K562 (cell line): ENCODE measurements around the gene WNT3. TPM values are rescaled to one million over a fixed set of nuclear protein-coding genes. Genes with fewer than 3 reads are reported as not detected.

Experiments used
- BACH1 ChIP-seq: fragments of 200-800 bp; sonication (Bioruptor generic); IDR thresholded peaks from 2 replicates; pipeline ENCODE4 v1.6.1; 2016; ENCODE audit warnings: missing genetic modification characterization, missing compliant biosample characterization
- CBX1 ChIP-seq: sonication (generic); IDR thresholded peaks from 2 replicates; pipeline ENCODE4 v1.6.1; 2016; ENCODE audit warnings: antibody characterized with exemption, low read depth, mild to moderate bottlenecking
- CHCHD3 ChIP-seq: fragments of 250-450 bp; sonication (Bioruptor Pico); IDR thresholded peaks from 2 replicates; pipeline ENCODE4 v2.1.2; 2022; ENCODE audit warnings: mild to moderate bottlenecking
- E2F3 ChIP-seq: fragments of 250-450 bp; sonication (Bioruptor Pico); IDR thresholded peaks from 2 replicates; pipeline ENCODE4 v1.4.0; 2020; ENCODE audit warnings: mild to moderate bottlenecking
- ELF2 ChIP-seq: fragments of 250-450 bp; sonication (Bioruptor Pico); IDR thresholded peaks from 2 replicates; pipeline ENCODE4 v1.5.0; 2021; ENCODE audit warnings: mild to moderate bottlenecking
- ETS1 ChIP-seq: conservative IDR thresholded peaks from 2 replicates; pipeline ENCODE4 v1.6.1; 2011; ENCODE audit warnings: low read depth, mild to moderate bottlenecking, low read length; ENCODE audit not compliant: control insufficient read depth
- GTF2B ChIP-seq: IDR thresholded peaks from 2 replicates; pipeline ENCODE4 v1.6.1; 2011; ENCODE audit not compliant: insufficient read length; ENCODE audit errors: extremely low read depth
- GTF2E2 ChIP-seq: fragments of 200-800 bp; sonication (Bioruptor generic); IDR thresholded peaks from 2 replicates; pipeline ENCODE4 v1.6.1; 2016; ENCODE audit warnings: missing genetic modification characterization, missing compliant biosample characterization
- HNRNPLL ChIP-seq: fragments of 200-400 bp; formaldehyde crosslinking; IDR thresholded peaks from 2 replicates; pipeline ENCODE4 v1.6.1; 2017; ENCODE audit warnings: low read length, low read depth, mild to moderate bottlenecking; ENCODE audit not compliant: poor library complexity, severe bottlenecking
- JUN ChIP-seq, 2 experiments: sonication (generic) in 1 of 2; formaldehyde crosslinking in 1 of 2; IDR thresholded peaks; 2 replicates each; pipeline versions ENCODE4 v1.6.1 to v1.8.0; 2012 to 2022; ENCODE audit warnings: borderline replicate concordance in 2 of 2, mild to moderate bottlenecking in 2 of 2, improper control_type of control experiment in 1 of 2, low read depth in 1 of 2, low read length in 1 of 2, missing genetic modification reagents in 1 of 2
- KAT7 ChIP-seq: sonication (generic); formaldehyde crosslinking; IDR thresholded peaks from 2 replicates; pipeline ENCODE4 v1.8.0; 2022; ENCODE audit warnings: missing genetic modification reagents, mild to moderate bottlenecking, borderline replicate concordance
- LCOR ChIP-seq: sonication (generic); formaldehyde crosslinking; IDR thresholded peaks from 2 replicates; pipeline ENCODE4 v1.8.0; 2022; ENCODE audit warnings: mild to moderate bottlenecking, missing genetic modification reagents
- MLX ChIP-seq, 2 experiments: fragments of 450-650 bp in 1 of 2; sonication (generic) in 1 of 2; formaldehyde crosslinking; conservative IDR thresholded peaks; 2 replicates each; pipeline versions ENCODE4 v1.4.0 to v1.8.1; 2020 to 2022; ENCODE audit warnings: mild to moderate bottlenecking in 1 of 2, missing genetic modification reagents in 1 of 2
- RBM14 ChIP-seq: fragments of 200-400 bp; formaldehyde crosslinking; IDR thresholded peaks from 2 replicates; pipeline ENCODE4 v1.6.1; 2018; ENCODE audit warnings: low read depth, mild to moderate bottlenecking, low read length, moderate library complexity, borderline replicate concordance; ENCODE audit not compliant: insufficient read depth
- SAFB ChIP-seq: fragments of 200-400 bp; formaldehyde crosslinking; IDR thresholded peaks from 2 replicates; pipeline ENCODE4 v1.6.1; 2017; ENCODE audit warnings: low read depth, low read length, borderline replicate concordance
- TCF15 ChIP-seq: fragments of 250-450 bp; sonication (Bioruptor Pico); IDR thresholded peaks from 2 replicates; pipeline ENCODE4 v1.8.0; 2022; ENCODE audit warnings: moderate library complexity, mild to moderate bottlenecking, inconsistent platforms
- TEAD4 ChIP-seq, 2 experiments: sonication (generic) in 1 of 2; formaldehyde crosslinking in 1 of 2; IDR thresholded peaks; 2 replicates each; pipeline versions ENCODE4 v1.6.1 to v1.8.0; 2012 to 2022; ENCODE audit warnings: borderline replicate concordance in 1 of 2, inconsistent platforms in 1 of 2, low read length in 1 of 2, mild to moderate bottlenecking in 1 of 2, missing genetic modification reagents in 1 of 2
- XRCC4 ChIP-seq: IDR thresholded peaks from one replicate; pipeline ENCODE4 v1.6.1; 2011; ENCODE audit not compliant: insufficient read depth, insufficient read length; ENCODE audit errors: extremely low read depth
- ZNF507 ChIP-seq: conservative IDR thresholded peaks from 2 replicates; pipeline ENCODE4 v1.6.1; 2017; ENCODE audit warnings: missing genetic modification characterization, missing compliant biosample characterization
- ZNF512 ChIP-seq: IDR thresholded peaks from 2 replicates; pipeline ENCODE4 v1.6.1; 2016; ENCODE audit warnings: missing genetic modification characterization, missing compliant biosample characterization
- ZNF717 ChIP-seq: fragments of 250-450 bp; sonication (Bioruptor Pico); IDR thresholded peaks from 2 replicates; pipeline ENCODE4 v1.5.0; 2021
- polyA plus RNA-seq, 8 experiments: library from polyadenylated mRNA; depleted of rRNA in 4 of 8; stranded (reverse) in 5 of 8; unstranded in 3 of 8; fragments of >200 nt; fragmentation: Nextera tagmentation in 2 of 8; fragmentation: Illumina TruSeq in 1 of 8; extraction: Ambion mirVana in 2 of 8; extraction: Trizol in 1 of 8; gene quantifications; 2 replicates each; pipeline versions ENCODE4 v1.2.1 to v1.2.3, GENCODE V29; 2011 to 2014; ENCODE audit warnings: inconsistent platforms in 1 of 8, missing spikeins in 1 of 8
- total RNA-seq, 7 experiments: library from RNA; depleted of rRNA in 6 of 7; stranded (reverse); fragments of >200 nt in 6 of 7; fragmentation: Illumina TruSeq in 2 of 7; extraction: Trizol in 2 of 7; gene quantifications; 2 replicates each; pipeline versions ENCODE4 v1.2.1 to v1.2.3, GENCODE V29; 2011 to 2021; ENCODE audit warnings: low replicate concordance in 1 of 7

WNT3 gene
- total and polyA plus RNA-seq, 9 of the 15 experiments (the other 6 are each of a cell fraction or from before 2014, with no cell fraction given), result 1.5 to 6.1 (median 3.3) TPM

GRCh38 chr17:46818929-46819859 is 702 bp upstream of the WNT3 start (continued):
- TF ChIP-seq ZNF512, result no peak
- no peak for TF ChIP-seq JUN (IDR thresholded peaks at IDR 0.05; ENCODE audit: borderline replicate concordance, low read depth, low read length)
- TF ChIP-seq JUN (CRISPR knock-in tag; IDR thresholded peaks at IDR 0.05; ENCODE audit: borderline replicate concordance), result no peak
- TF ChIP-seq CHCHD3 (CRISPR knock-in tag), result no peak
- no peak for TF ChIP-seq RBM14
- no peak for TF ChIP-seq ELF2 (CRISPR knock-in tag)
- no peak for TF ChIP-seq LCOR (CRISPR knock-in tag)
- no peak for TF ChIP-seq CBX1
- TF ChIP-seq GTF2B, result no peak
- no peak for TF ChIP-seq MLX (CRISPR knock-in tag; conservative IDR thresholded peaks at IDR 0.05)
- TF ChIP-seq ZNF507 (tag), result no peak
- TF ChIP-seq ZNF717, result no peak
- peak; percentile 10 for TF ChIP-seq TEAD4 (IDR thresholded peaks at IDR 0.05; ENCODE audit: low read length)
- no peak for TF ChIP-seq TEAD4 (CRISPR knock-in tag; IDR thresholded peaks at IDR 0.05; ENCODE audit: borderline replicate concordance)
- peak; percentile 47; the same call in 1 of the 2 replicates for TF ChIP-seq SAFB
- TF ChIP-seq KAT7, result peak; percentile 78; the same call in 1 of the 2 replicates
- TF ChIP-seq BACH1 (tag), result no peak
- TF ChIP-seq TCF15 (CRISPR knock-in tag), result no peak
- peak; percentile 39 for TF ChIP-seq HNRNPLL
- peak; percentile 53; the same call in 1 of the 2 replicates for TF ChIP-seq ETS1
- no peak for TF ChIP-seq GTF2E2 (tag)
- no peak for TF ChIP-seq XRCC4
- no peak for TF ChIP-seq E2F3 (CRISPR knock-in tag)
